HCT116 (cell line): ENCODE measurements around the gene LMNA. TPM values are rescaled to one million over a fixed set of nuclear protein-coding genes. Genes with fewer than 3 reads are reported as not detected.

Experiments
- ATAC-seq: fragments of 200-7000 bp; cut with Tn5 transposase; 2 replicates; pipeline ENCODE4 v1.9.1; 2020; ENCODE audit warnings: mild to moderate bottlenecking, moderate library complexity
- BruUV-seq: library from RNA; stranded (reverse); fragments of 400-500 nt; replicated peaks from 2 replicates; lab custom pipeline; 2021; lab: Mats Ljungman, UMichigan
- CTCF ChIA-PET: fragments of 300-600 bp; sonication (Branson Sonifier 250); formaldehyde crosslinking; loops from one replicate; lab custom pipeline; 2021; ENCODE audit warnings: antibody characterized with exemption; lab: Charles Lee
- POLR2A ChIA-PET: fragments of 300-600, 350-600 bp; sonication (Branson Sonifier 250); formaldehyde crosslinking; loops from one replicate; lab custom pipeline; 2021; ENCODE audit warnings: antibody characterized with exemption; lab: Charles Lee
- RAD21 ChIA-PET, 2 experiments: fragments of 300-600 bp; sonication (Branson Sonifier 250); formaldehyde crosslinking; loops; one replicate each; lab custom pipeline; 2023; ENCODE audit warnings: low total read pairs in 2 of 2; ENCODE audit not compliant: uncharacterized antibody in 2 of 2, unreplicated experiment in 2 of 2, low non-redundant PET in 1 of 2; lab: Charles Lee
- DNase-seq: peaks from one replicate; pipeline ENCODE4 v3.0.0-alpha.2; 2010; ENCODE audit warnings: low read depth, low spot score
- H2AFZ ChIP-seq: fragments of 200-600 bp; shearing (Covaris generic), sonication (generic); 2 replicates; pipeline ENCODE4 v1.6.1; 2017; ENCODE audit warnings: low read depth, mixed run types, mixed read lengths, antibody characterized with exemption, low read length; ENCODE audit not compliant: poor library complexity, severe bottlenecking
- H3K27ac ChIP-seq: 2 replicates; pipeline ENCODE4 v1.5.1; 2012; ENCODE audit warnings: low read depth, low read length
- H3K27me3 ChIP-seq: fragments of 200-600 bp; sonication (generic); 2 replicates; pipeline ENCODE4 v1.6.1; 2016; ENCODE audit warnings: mixed run types, low read length, mixed read lengths; ENCODE audit not compliant: insufficient read depth
- H3K36me3 ChIP-seq, 2 experiments: fragments of 200-500 bp in 1 of 2; fragments of 200-600 bp in 1 of 2; sonication (Bioruptor generic) in 1 of 2; sonication (generic) in 1 of 2; 2 replicates each; pipeline versions ENCODE4 v1.5.1 to v1.6.1; 2014 to 2016; ENCODE audit warnings: low read length in 2 of 2, inconsistent platforms in 1 of 2, mixed read lengths in 1 of 2, mixed run types in 1 of 2; ENCODE audit not compliant: insufficient read depth in 2 of 2, control insufficient read depth in 1 of 2
- H3K4me1 ChIP-seq, 2 experiments: fragments of 200-600 bp in 1 of 2; sonication (generic) in 1 of 2; 2 replicates each; pipeline versions ENCODE4 v1.5.1 to v1.6.1; 2012 to 2017; ENCODE audit warnings: low read length in 2 of 2, inconsistent platforms in 1 of 2, mild to moderate bottlenecking in 1 of 2, mixed read lengths in 1 of 2, mixed run types in 1 of 2, moderate library complexity in 1 of 2; ENCODE audit not compliant: insufficient read depth in 2 of 2, control insufficient read depth in 1 of 2
- H3K4me2 ChIP-seq: fragments of 200-600 bp; sonication (generic); 2 replicates; pipeline ENCODE4 v1.6.1; 2017; ENCODE audit warnings: mixed run types, low read length, mixed read lengths
- H3K4me3 ChIP-seq, 2 experiments: fragments of 200-600 bp in 1 of 2; sonication (generic) in 1 of 2; replicated peaks in 1 of 2; 2 replicates each; pipeline ENCODE4 v1.5.1; 2011 to 2016; ENCODE audit warnings: low read length in 2 of 2, control low read depth in 1 of 2, low read depth in 1 of 2, mild to moderate bottlenecking in 1 of 2, mixed read lengths in 1 of 2, mixed run types in 1 of 2
- H3K79me2 ChIP-seq: fragments of 200-600 bp; sonication (generic); 2 replicates; pipeline ENCODE4 v1.6.1; 2017; ENCODE audit warnings: mild to moderate bottlenecking, mixed run types, low read length, moderate library complexity, mixed read lengths; ENCODE audit not compliant: insufficient read depth
- H3K9ac ChIP-seq: fragments of 200-600 bp; sonication (generic); 2 replicates; pipeline ENCODE4 v1.6.1; 2016; ENCODE audit warnings: low read length, mixed read lengths
- H3K9me2 ChIP-seq: fragments of 200-600 bp; sonication (generic), shearing (Covaris generic); 2 replicates; pipeline ENCODE4 v1.6.1; 2017; ENCODE audit warnings: mixed run types, mild to moderate bottlenecking, moderate library complexity; ENCODE audit not compliant: insufficient read depth
- H3K9me3 ChIP-seq, 2 experiments: fragments of 200-500 bp in 1 of 2; fragments of 200-600 bp in 1 of 2; sonication (Bioruptor generic) in 1 of 2; sonication (generic) in 1 of 2; 2 replicates each; pipeline ENCODE4 v1.6.1; 2014 to 2017; ENCODE audit warnings: low read length in 2 of 2, mixed read lengths in 2 of 2, inconsistent platforms in 1 of 2, low read depth in 1 of 2, mild to moderate bottlenecking in 1 of 2, mixed run types in 1 of 2, moderate library complexity in 1 of 2; ENCODE audit not compliant: control insufficient read depth in 1 of 2, insufficient read depth in 1 of 2
- H4K20me1 ChIP-seq: fragments of 200-600 bp; sonication (generic), shearing (Covaris generic); 2 replicates; pipeline ENCODE4 v1.6.1; 2017; ENCODE audit warnings: mixed run types, mild to moderate bottlenecking, moderate library complexity; ENCODE audit not compliant: insufficient read depth
- CBX3 ChIP-seq: IDR thresholded peaks from 2 replicates; pipeline ENCODE4 v1.6.1; 2012; ENCODE audit warnings: low read depth
- CEBPB ChIP-seq: IDR thresholded peaks from 2 replicates; pipeline ENCODE4 v1.6.1; 2012; ENCODE audit warnings: low read depth
- CTCF ChIP-seq, 3 experiments: fragments of 200-600 bp in 1 of 3; sonication (generic) in 1 of 3; IDR thresholded peaks in 2 of 3; conservative IDR thresholded peaks in 1 of 3; 2 replicates each; pipeline ENCODE4 v1.5.1; 2012 to 2017; ENCODE audit warnings: low read depth in 2 of 3, low read length in 2 of 3, antibody characterized with exemption in 1 of 3, borderline replicate concordance in 1 of 3, control low read depth in 1 of 3, mild to moderate bottlenecking in 1 of 3, mixed read lengths in 1 of 3, mixed run types in 1 of 3, moderate library complexity in 1 of 3; ENCODE audit not compliant: insufficient read depth in 1 of 3
- ELF1 ChIP-seq: IDR thresholded peaks from 2 replicates; pipeline ENCODE4 v1.6.1; 2012; ENCODE audit warnings: low read depth, borderline replicate concordance
- EZH2phosphoT487 ChIP-seq: fragments of 200-600 bp; IDR thresholded peaks from 2 replicates; pipeline ENCODE4 v1.6.1; 2018; ENCODE audit warnings: antibody characterized with exemption, borderline replicate concordance
- FOSL1 ChIP-seq: IDR thresholded peaks from 2 replicates; pipeline ENCODE4 v1.6.1; 2012; ENCODE audit warnings: low read depth
- JUND ChIP-seq: IDR thresholded peaks from 2 replicates; pipeline ENCODE4 v1.6.1; 2012
- POLR2AphosphoS5 ChIP-seq: IDR thresholded peaks from 2 replicates; pipeline ENCODE4 v1.6.1; 2011; ENCODE audit warnings: mild to moderate bottlenecking, low read depth, low read length, moderate library complexity
- REST ChIP-seq: IDR thresholded peaks from 2 replicates; pipeline ENCODE4 v1.6.1; 2012; ENCODE audit warnings: low read depth
- YY1 ChIP-seq: IDR thresholded peaks from 2 replicates; pipeline ENCODE4 v1.6.1; 2011; ENCODE audit warnings: low read length, low read depth, moderate library complexity, mild to moderate bottlenecking; ENCODE audit not compliant: insufficient replicate concordance; ENCODE audit errors: extremely low read depth
- ZNF274 ChIP-seq: fragments of 200-500 bp; sonication (Bioruptor generic); IDR thresholded peaks from 2 replicates; pipeline ENCODE4 v1.6.1; 2014; ENCODE audit warnings: mild to moderate bottlenecking, low read depth, low read length, inconsistent platforms
- intact Hi-C: fragments of 100-400 bp; cut with micrococcal nuclease; formaldehyde crosslinking; loops from 2 replicates; pipeline ENCODE4 v1.10.0; 2022
- total RNA-seq: library from RNA; stranded (reverse); gene quantifications from one replicate; pipeline ENCODE4 v1.2.1, GENCODE V29; 2021; ENCODE audit not compliant: unreplicated experiment
- TF ChIP-seq, protein P1 (sequence below): IDR thresholded peaks from 2 replicates; pipeline ENCODE4 v1.6.1; 2012

LMNA gene
- total RNA-seq, 1 experiment from 2014 or later: 528 TPM

- no peaks in the 10 kb centered on the region for H3K27me3 ChIP-seq
- H3K4me1 ChIP-seq: peaks cover 14 to 20% of the 10 kb centered on the region in 2 experiments; a peak in 3 of 4 replicates
- no peak overlapping the region for H3K9ac ChIP-seq
- no peak overlapping the region for H3K27ac ChIP-seq
- CTCF ChIA-PET: interaction anchor here (1.3 to 4.7 kb wide), 3 partner anchors 34 to 141 kb away, joined by 3 to 27 read pairs (median 4); no protein-coding TSS in a partner anchor
- DNase-seq (no peak), ATAC-seq (no peak)
- no peak overlapping the region for H3K4me3 ChIP-seq
- RAD21 ChIA-PET: no interaction called here
- H3K36me3 ChIP-seq: no peaks in the 10 kb centered on the region
- POLR2A ChIA-PET: no interaction called here
- no peak for TF ChIP-seq CTCF (IDR thresholded peaks at IDR 0.05 in 2 of 3, conservative IDR thresholded peaks at IDR 0.05 in 1 of 3; ENCODE audit: borderline replicate concordance in 1 of 3, insufficient read depth in 1 of 3, low read depth in 2 of 3, low read length in 2 of 3)
- TF ChIP-seq CEBPB: no peak
- TF ChIP-seq REST: no peak
- no peak for TF ChIP-seq JUND
- no peak for TF ChIP-seq ZNF274
- no peak for TF ChIP-seq ELF1
- TF ChIP-seq YY1: no peak
- no peak for TF ChIP-seq FOSL1
- TF ChIP-seq CBX3: no peak
- TF ChIP-seq, protein P1, sequence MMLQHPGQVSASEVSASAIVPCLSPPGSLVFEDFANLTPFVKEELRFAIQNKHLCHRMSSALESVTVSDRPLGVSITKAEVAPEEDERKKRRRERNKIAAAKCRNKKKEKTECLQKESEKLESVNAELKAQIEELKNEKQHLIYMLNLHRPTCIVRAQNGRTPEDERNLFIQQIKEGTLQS: no peak
- no peak for TF ChIP-seq EZH2phosphoT487
- no peak for TF ChIP-seq POLR2AphosphoS5
- intact Hi-C loops: loop anchor here (1.0 to 2.0 kb wide), 4 partner anchors 41 to 271 kb away; no protein-coding TSS in a partner anchor
- H3K9me3 ChIP-seq: no peaks in the 10 kb centered on the region
- no peaks in the 10 kb centered on the region for H3K9me2 ChIP-seq
- no peak overlapping the region for H3K4me2 ChIP-seq
- no peaks in the 10 kb centered on the region for H3K79me2 ChIP-seq
- no peak overlapping the region for H2AFZ ChIP-seq
- BruUV-seq: no TSS peak
- no peaks in the 10 kb centered on the region for H4K20me1 ChIP-seq
Observed at GRCh38 chr1:156089704-156090103, 24.8 kb upstream of the LMNA start.
